SK-N-SH (cell line): ENCODE results near the gene MYOM1. TPM values are rescaled to one million over a fixed set of nuclear protein-coding genes. Genes with fewer than 3 reads are reported as not detected.

Experiments
- CTCF ChIA-PET: fragments of 300-600, 350-600 bp; formaldehyde crosslinking; extraction: SDS; loops from one replicate; lab custom pipeline; 2021; lab: Yijun Ruan, JAX
- POLR2A ChIA-PET: fragments of 350-600 bp; sonication (Branson Sonifier 250); formaldehyde crosslinking; extraction: SDS; loops from one replicate; lab custom pipeline; 2020; ENCODE audit warnings: antibody characterized with exemption, inconsistent platforms; lab: Yijun Ruan, JAX
- DNase-seq: peaks from one replicate; pipeline ENCODE4 v3.0.0; 2012
- H2AFZ ChIP-seq: fragments of 200-600 bp; sonication (generic); 2 replicates; pipeline ENCODE4 v1.8.1; 2016; ENCODE audit warnings: antibody characterized with exemption, mild to moderate bottlenecking, low read depth
- H3F3A ChIP-seq: fragments of 200-600 bp; sonication (generic); replicated peaks from 2 replicates; pipeline ENCODE3; 2016; ENCODE audit warnings: antibody characterized with exemption, mild to moderate bottlenecking; ENCODE audit not compliant: insufficient read depth
- H3K27ac ChIP-seq, 2 experiments: fragments of 200-500 bp in 1 of 2; fragments of 200-600 bp in 1 of 2; sonication (Bioruptor generic) in 1 of 2; sonication (generic), shearing (Covaris generic) in 1 of 2; 2 replicates each; pipeline versions ENCODE4 v1.5.1 to v1.6.1; 2014 to 2016; ENCODE audit warnings: low read depth in 2 of 2, inconsistent platforms in 1 of 2, low read length in 1 of 2, mild to moderate bottlenecking in 1 of 2, mixed read lengths in 1 of 2
- H3K27me3 ChIP-seq: fragments of 200-600 bp; sonication (generic), shearing (Covaris generic); 2 replicates; pipeline ENCODE4 v1.6.1; 2016; ENCODE audit warnings: mixed run types; ENCODE audit not compliant: insufficient read depth
- H3K36me3 ChIP-seq, 2 experiments: fragments of 200-500 bp in 1 of 2; fragments of 200-600 bp in 1 of 2; sonication (Bioruptor generic) in 1 of 2; sonication (generic) in 1 of 2; replicated peaks in 1 of 2; 2 replicates each; pipeline versions ENCODE3 to v1.5.1; 2014 to 2016; ENCODE audit warnings: low read length in 1 of 2, mild to moderate bottlenecking in 1 of 2; ENCODE audit not compliant: insufficient read depth in 2 of 2, control insufficient read depth in 1 of 2
- H3K4me1 ChIP-seq, 2 experiments: fragments of 200-500 bp in 1 of 2; fragments of 200-600 bp in 1 of 2; sonication (Bioruptor generic) in 1 of 2; sonication (generic), shearing (Covaris generic) in 1 of 2; 2 replicates each; pipeline versions ENCODE4 v1.5.1 to v1.6.1; 2014 to 2016; ENCODE audit warnings: low read depth in 1 of 2, low read length in 1 of 2, mixed run types in 1 of 2; ENCODE audit not compliant: insufficient read depth in 2 of 2, control insufficient read depth in 1 of 2
- H3K4me2 ChIP-seq: fragments of 200-600 bp; sonication (generic), shearing (Covaris generic); 2 replicates; pipeline ENCODE4 v1.6.1; 2017; ENCODE audit warnings: mixed run types
- H3K4me3 ChIP-seq, 2 experiments: fragments of 200-500 bp in 1 of 2; fragments of 200-600 bp in 1 of 2; sonication (Bioruptor generic) in 1 of 2; sonication (generic), shearing (Covaris generic) in 1 of 2; 2 replicates each; pipeline versions ENCODE4 v1.5.1 to v1.8.1; 2014 to 2016; ENCODE audit warnings: low read depth in 2 of 2, inconsistent platforms in 1 of 2, low read length in 1 of 2, mild to moderate bottlenecking in 1 of 2, mixed read lengths in 1 of 2, moderate library complexity in 1 of 2
- H3K79me2 ChIP-seq: fragments of 200-600 bp; sonication (generic); 2 replicates; pipeline ENCODE4 v1.8.1; 2017; ENCODE audit warnings: mild to moderate bottlenecking; ENCODE audit not compliant: insufficient read depth
- H3K9ac ChIP-seq: fragments of 200-600 bp; sonication (generic); 2 replicates; pipeline ENCODE4 v1.6.1; 2017; ENCODE audit warnings: mixed run types
- H3K9me2 ChIP-seq: fragments of 200-600 bp; sonication (generic); 2 replicates; pipeline ENCODE4 v1.6.1; 2017; ENCODE audit warnings: mixed run types
- H3K9me3 ChIP-seq: fragments of 200-600 bp; sonication (generic); 2 replicates; pipeline ENCODE4 v1.6.1; 2017; ENCODE audit warnings: mixed run types, mild to moderate bottlenecking, moderate library complexity
- H4K20me1 ChIP-seq: fragments of 200-600 bp; sonication (generic); 2 replicates; pipeline ENCODE4 v1.6.1; 2017; ENCODE audit warnings: mild to moderate bottlenecking, mixed run types; ENCODE audit not compliant: insufficient read depth
- FOSL2 ChIP-seq: IDR thresholded peaks from 2 replicates; pipeline ENCODE4 v1.4.0; 2012; ENCODE audit warnings: low read depth, mild to moderate bottlenecking, moderate library complexity, borderline replicate concordance
- FOXM1 ChIP-seq: IDR thresholded peaks from 2 replicates; pipeline ENCODE4 v1.4.0; 2012; ENCODE audit warnings: low read depth, mild to moderate bottlenecking
- GABPA ChIP-seq: IDR thresholded peaks from 2 replicates; pipeline ENCODE4 v1.4.0; 2012; ENCODE audit warnings: low read depth, mild to moderate bottlenecking
- MAX ChIP-seq: IDR thresholded peaks from 2 replicates; pipeline ENCODE4 v1.4.0; 2012; ENCODE audit warnings: low read depth
- MEF2A ChIP-seq: IDR thresholded peaks from 2 replicates; pipeline ENCODE4 v1.4.0; 2012; ENCODE audit warnings: low read depth, borderline replicate concordance
- MXI1 ChIP-seq: IDR thresholded peaks from 2 replicates; pipeline ENCODE4 v1.6.1; 2012; ENCODE audit warnings: mild to moderate bottlenecking, low read depth, low read length, improper control_type of control experiment
- NFIC ChIP-seq: IDR thresholded peaks from 2 replicates; pipeline ENCODE4 v1.4.0; 2012; ENCODE audit warnings: borderline replicate concordance
- PBX3 ChIP-seq: IDR thresholded peaks from 2 replicates; pipeline ENCODE4; 2012
- POLR2AphosphoS5 ChIP-seq: IDR thresholded peaks from 2 replicates; pipeline ENCODE4 v1.6.1; 2012; ENCODE audit warnings: low read depth, low read length
- RFX5 ChIP-seq: IDR thresholded peaks from 2 replicates; pipeline ENCODE4 v1.6.1; 2012; ENCODE audit warnings: mild to moderate bottlenecking, improper control_type of control experiment, low read length
- SIN3A ChIP-seq: IDR thresholded peaks from 2 replicates; pipeline ENCODE4 v1.6.1; 2012; ENCODE audit warnings: low read depth, mild to moderate bottlenecking, low read length, moderate library complexity, borderline replicate concordance
- SMC3 ChIP-seq: IDR thresholded peaks from 2 replicates; pipeline ENCODE4 v1.6.1; 2012; ENCODE audit warnings: low read depth, low read length, improper control_type of control experiment
- TAF1 ChIP-seq: IDR thresholded peaks from 2 replicates; pipeline ENCODE4 v1.6.1; 2012; ENCODE audit warnings: low read depth, mild to moderate bottlenecking, low read length, moderate library complexity, borderline replicate concordance
- USF2 ChIP-seq: fragments of 150-350 bp; IDR thresholded peaks from 2 replicates; pipeline ENCODE4 v1.6.1; 2017; ENCODE audit warnings: antibody characterized with exemption, low read length, low read depth, borderline replicate concordance
- YY1 ChIP-seq: IDR thresholded peaks from 2 replicates; pipeline ENCODE4 v1.4.0; 2012; ENCODE audit warnings: low read depth, mild to moderate bottlenecking
- WGBS: methylation state at CpG from one replicate; pipeline ENCODE4 v1.1.6; 2017; ENCODE audit warnings: low lambda C conversion rate; 5-methylcytosine and 5-hydroxymethylcytosine counted together
- polyA plus RNA-seq, 3 experiments: library from polyadenylated mRNA; depleted of rRNA; stranded (reverse); fragments of >200 nt; gene quantifications; 2 replicates each; pipeline ENCODE4 v1.2.3, GENCODE V29; 2012
- TF ChIP-seq, protein P1 (sequence below): IDR thresholded peaks from 2 replicates; pipeline ENCODE4 v1.4.0; 2012; ENCODE audit warnings: low read depth, borderline replicate concordance
- TF ChIP-seq, protein P2 (sequence below): IDR thresholded peaks from 2 replicates; pipeline ENCODE4 v1.4.0; 2012; ENCODE audit warnings: low read depth, borderline replicate concordance

The MYOM1 gene
- polyA plus RNA-seq, 1 of the 3 experiments (the other 2 are of a cell fraction), result 0.07 TPM

GRCh38 chr18:3211236-3211992 lies 8.4 kb downstream of the MYOM1 start:
- Histone ChIP-seq H3K36me3 (no peaks in the 10 kb centered on the region), H3K9me2 (no peaks in the 10 kb centered on the region), H3K9me3 (no peaks in the 10 kb centered on the region), H3K27ac (peak overlapping the region in 1 of 2 experiments; percentile 35; a peak in 1 of 4 replicates), H3K9ac (no peak overlapping the region), H4K20me1 (no peaks in the 10 kb centered on the region), H3F3A (no peaks in the 10 kb centered on the region), H3K4me2 (no peak overlapping the region), H3K27me3 (no peaks in the 10 kb centered on the region), H2AFZ (no peak overlapping the region; the same call in 1 of the 2 replicates), H3K4me1 (peaks cover 7% of the 10 kb centered on the region in 2 experiments; a peak in 3 of 4 replicates), H3K4me3 (no peak overlapping the region), H3K79me2 (no peaks in the 10 kb centered on the region)
- CTCF ChIA-PET, result interaction anchor here (0.7 to 1.2 kb wide), 2 partner anchors 18 to 34 kb away, joined by 3 read pairs; no protein-coding TSS in a partner anchor
- DNase-seq, result no peak
- no peak for TF ChIP-seq PBX3
- TF ChIP-seq, protein P1, sequence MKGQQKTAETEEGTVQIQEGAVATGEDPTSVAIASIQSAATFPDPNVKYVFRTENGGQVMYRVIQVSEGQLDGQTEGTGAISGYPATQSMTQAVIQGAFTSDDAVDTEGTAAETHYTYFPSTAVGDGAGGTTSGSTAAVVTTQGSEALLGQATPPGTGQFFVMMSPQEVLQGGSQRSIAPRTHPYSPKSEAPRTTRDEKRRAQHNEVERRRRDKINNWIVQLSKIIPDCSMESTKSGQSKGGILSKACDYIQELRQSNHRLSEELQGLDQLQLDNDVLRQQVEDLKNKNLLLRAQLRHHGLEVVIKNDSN, result no peak
- TF ChIP-seq MEF2A, result peak; percentile 26; the same call in 1 of the 2 replicates
- no peak for TF ChIP-seq SMC3
- no peak for TF ChIP-seq SIN3A
- 53% methylated on average over 5 of the region's 5 CpGs for WGBS
- POLR2A ChIA-PET, result no interaction called here

GRCh38 chr18:3209859-3210569 lies 9.8 kb downstream of the MYOM1 start:
- Histone ChIP-seq H3K9me2 (no peaks in the 10 kb centered on the region), H3K9ac (no peak overlapping the region), H3K79me2 (no peaks in the 10 kb centered on the region), H3K27ac (no peak overlapping the region), H3K9me3 (0 out of 2 replicates have a peak, but pooled peaks cover 3% of the 10 kb centered on the region), H3K4me1 (peaks cover 7% of the 10 kb centered on the region in 2 experiments; a peak in 3 of 4 replicates), H3K4me3 (no peak overlapping the region), H2AFZ (no peak overlapping the region), H3K27me3 (no peaks in the 10 kb centered on the region), H3K36me3 (no peaks in the 10 kb centered on the region), H3F3A (no peaks in the 10 kb centered on the region), H4K20me1 (no peaks in the 10 kb centered on the region), H3K4me2 (no peak overlapping the region)
- TF ChIP-seq USF2 (no peak), TAF1 (no peak), FOSL2 (no peak), MXI1 (no peak), SIN3A (no peak), MAX (no peak), YY1 (no peak), RFX5 (no peak), NFIC (no peak), POLR2AphosphoS5 (no peak), FOXM1 (no peak), GABPA (no peak)
- TF ChIP-seq, protein P2, sequence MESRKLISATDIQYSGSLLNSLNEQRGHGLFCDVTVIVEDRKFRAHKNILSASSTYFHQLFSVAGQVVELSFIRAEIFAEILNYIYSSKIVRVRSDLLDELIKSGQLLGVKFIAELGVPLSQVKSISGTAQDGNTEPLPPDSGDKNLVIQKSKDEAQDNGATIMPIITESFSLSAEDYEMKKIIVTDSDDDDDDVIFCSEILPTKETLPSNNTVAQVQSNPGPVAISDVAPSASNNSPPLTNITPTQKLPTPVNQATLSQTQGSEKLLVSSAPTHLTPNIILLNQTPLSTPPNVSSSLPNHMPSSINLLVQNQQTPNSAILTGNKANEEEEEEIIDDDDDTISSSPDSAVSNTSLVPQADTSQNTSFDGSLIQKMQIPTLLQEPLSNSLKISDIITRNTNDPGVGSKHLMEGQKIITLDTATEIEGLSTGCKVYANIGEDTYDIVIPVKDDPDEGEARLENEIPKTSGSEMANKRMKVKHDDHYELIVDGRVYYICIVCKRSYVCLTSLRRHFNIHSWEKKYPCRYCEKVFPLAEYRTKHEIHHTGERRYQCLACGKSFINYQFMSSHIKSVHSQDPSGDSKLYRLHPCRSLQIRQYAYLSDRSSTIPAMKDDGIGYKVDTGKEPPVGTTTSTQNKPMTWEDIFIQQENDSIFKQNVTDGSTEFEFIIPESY, result no peak
- TF ChIP-seq, protein P1, result no peak
- ChIA-PET POLR2A (no interaction called here), CTCF (interaction anchor here (1.1 kb wide), 1 partner anchor 12 kb away, joined by 3 read pairs; no protein-coding TSS in a partner anchor)
- DNase-seq, result no peak
- 53% methylated on average over 4 of the region's 4 CpGs for WGBS
